Activated CD8-positive, alpha-beta memory T cell treated with anti-CD3 and anti-CD28 coated beads, Interleukin-2, amount 50 U/mL, for 48 hours (primary cell): ENCODE data around the gene TANK.
"Not testable (repeated sequence)": the region's sequence is repeated elsewhere in the genome, so short reads cannot be mapped to it uniquely, and the experiment has no call there.

Experiments
- DNase-seq: peaks from one replicate; pipeline ENCODE4 v3.0.0-alpha.2; 2020

Gene TANK

DNA sequence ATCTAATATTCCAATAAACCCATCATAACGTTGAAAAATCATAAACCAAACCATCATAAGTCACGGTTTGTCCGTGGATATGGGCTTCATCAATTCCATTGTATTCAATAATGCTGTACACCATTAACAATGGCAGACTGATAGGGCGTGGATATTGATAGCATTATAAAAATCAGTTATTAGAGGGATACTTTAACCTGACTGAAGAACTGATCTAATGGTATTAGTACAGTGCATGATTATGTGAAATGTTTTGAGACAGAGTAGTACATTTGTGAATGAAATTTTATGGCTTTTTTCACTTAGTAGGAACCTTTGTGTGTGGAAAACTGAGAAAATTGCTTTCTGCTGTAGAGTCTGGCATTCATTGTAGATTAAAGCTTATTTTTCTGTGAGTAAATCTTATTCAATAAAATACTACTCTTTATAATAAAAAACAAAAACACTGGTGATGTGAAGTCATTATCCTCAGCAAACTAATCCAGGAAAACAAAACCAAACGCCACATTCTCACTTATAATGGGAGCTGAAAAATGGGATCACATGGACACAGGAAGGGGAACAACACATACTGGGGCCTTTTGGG lies 119.1 kb downstream of the TANK start:
- DNase-seq = not testable (repeated sequence)

DNA sequence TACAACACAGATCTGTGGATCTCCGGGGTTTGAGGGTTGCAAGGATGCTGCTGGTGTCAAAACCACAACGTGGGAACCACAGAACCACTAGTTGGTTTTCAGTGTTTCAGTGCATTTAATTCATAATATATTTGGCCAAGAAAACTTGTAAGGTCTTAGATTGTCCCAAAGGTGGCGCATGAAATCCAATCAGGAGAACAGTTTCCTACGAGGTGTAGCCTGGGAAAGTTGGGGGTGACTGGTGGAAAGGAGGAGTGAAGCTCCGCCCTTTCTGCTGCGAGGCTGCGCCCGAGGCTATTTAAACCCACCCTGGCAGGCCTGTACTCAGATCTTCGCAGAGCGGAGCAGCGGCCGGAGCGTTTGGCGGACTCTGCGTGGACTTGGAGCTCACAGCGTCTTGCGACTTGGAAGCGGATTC lies 120.7 kb downstream of the TANK start:
- peak; percentile 86 for DNase-seq

DNA sequence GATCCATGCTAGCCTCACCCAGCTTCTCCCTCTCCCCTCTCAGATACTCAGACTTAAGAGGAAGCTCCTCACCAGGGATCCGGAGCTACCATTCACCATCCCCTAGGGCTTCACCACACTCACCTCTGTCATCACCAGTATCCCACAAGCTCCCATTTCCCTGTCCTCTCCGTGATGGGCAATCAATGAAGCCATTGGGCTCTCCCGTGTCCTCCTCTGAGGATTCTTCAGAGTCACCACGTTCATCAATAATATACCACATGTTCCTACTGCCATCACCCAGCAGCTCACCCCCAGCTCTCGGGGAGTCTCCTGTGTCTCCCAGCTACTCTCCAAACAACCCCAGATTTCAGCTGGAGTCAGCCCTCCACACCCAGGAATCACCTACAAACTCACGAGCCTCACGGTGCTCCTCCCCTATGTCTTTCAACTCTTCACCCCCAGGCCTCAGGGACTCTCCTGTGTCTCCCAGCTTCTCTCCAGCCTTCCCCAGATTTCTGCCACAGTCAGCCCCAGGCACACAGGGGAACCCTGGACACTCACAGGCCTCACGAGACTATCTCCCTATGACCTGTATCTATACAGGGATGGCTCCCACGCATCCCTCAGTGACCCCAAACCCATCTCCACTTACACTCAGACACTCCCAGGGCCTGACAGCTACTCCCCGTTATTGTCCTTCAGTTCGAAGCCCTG lies 121.5 kb downstream of the TANK start:
- peak; percentile 61 for DNase-seq

- DNase-seq = peak; percentile 62
These were observed 122.0 kb downstream of the TANK start for GRCh38 chr2:161282311-161282644.

- DNase-seq = no peak
These were observed 123.7 kb downstream of the TANK start for GRCh38 chr2:161283926-161284325.
